Brain microvascular endothelial cell (primary cell): ENCODE data around the gene SCP2D1.

Experiments
- DNase-seq: peaks from one replicate; pipeline ENCODE4 v3.0.0-alpha.2; 2020
- H3K27ac ChIP-seq: fragments of 250-450 bp; sonication (Bioruptor Pico); 2 replicates; pipeline ENCODE4 v1.5.1; 2020; ENCODE audit warnings: mild to moderate bottlenecking, moderate library complexity
- H3K27me3 ChIP-seq: fragments of 250-450 bp; sonication (Bioruptor Pico); replicated peaks from 2 replicates; pipeline ENCODE4 v1.5.1; 2020; ENCODE audit warnings: mild to moderate bottlenecking
- H3K36me3 ChIP-seq: fragments of 250-450 bp; sonication (Bioruptor Pico); replicated peaks from 2 replicates; pipeline ENCODE4 v1.5.1; 2020; ENCODE audit warnings: mild to moderate bottlenecking
- H3K4me3 ChIP-seq: 2 replicates; pipeline ENCODE4 v1.5.1; 2011; ENCODE audit warnings: low read depth, mild to moderate bottlenecking, control low read depth, low read length, moderate library complexity
- in situ Hi-C: cut with HindIII; loops from 2 replicates; pipeline ENCODE4 v1.10.0; 2017; ENCODE audit warnings: low sequenced_read_pairs, low pct_ligation_motif_present
- TF ChIP-seq, protein P1 (sequence below): IDR thresholded peaks from 2 replicates; pipeline ENCODE4 v1.5.1; 2011; ENCODE audit warnings: low read depth, mild to moderate bottlenecking, moderate library complexity, low read length, control low read depth, inconsistent platforms; ENCODE audit errors: missing control alignments

The SCP2D1 gene

GRCh38 chr20:18837718-18838117, 24.1 kb downstream of the SCP2D1 start:
- TF ChIP-seq, protein P1, sequence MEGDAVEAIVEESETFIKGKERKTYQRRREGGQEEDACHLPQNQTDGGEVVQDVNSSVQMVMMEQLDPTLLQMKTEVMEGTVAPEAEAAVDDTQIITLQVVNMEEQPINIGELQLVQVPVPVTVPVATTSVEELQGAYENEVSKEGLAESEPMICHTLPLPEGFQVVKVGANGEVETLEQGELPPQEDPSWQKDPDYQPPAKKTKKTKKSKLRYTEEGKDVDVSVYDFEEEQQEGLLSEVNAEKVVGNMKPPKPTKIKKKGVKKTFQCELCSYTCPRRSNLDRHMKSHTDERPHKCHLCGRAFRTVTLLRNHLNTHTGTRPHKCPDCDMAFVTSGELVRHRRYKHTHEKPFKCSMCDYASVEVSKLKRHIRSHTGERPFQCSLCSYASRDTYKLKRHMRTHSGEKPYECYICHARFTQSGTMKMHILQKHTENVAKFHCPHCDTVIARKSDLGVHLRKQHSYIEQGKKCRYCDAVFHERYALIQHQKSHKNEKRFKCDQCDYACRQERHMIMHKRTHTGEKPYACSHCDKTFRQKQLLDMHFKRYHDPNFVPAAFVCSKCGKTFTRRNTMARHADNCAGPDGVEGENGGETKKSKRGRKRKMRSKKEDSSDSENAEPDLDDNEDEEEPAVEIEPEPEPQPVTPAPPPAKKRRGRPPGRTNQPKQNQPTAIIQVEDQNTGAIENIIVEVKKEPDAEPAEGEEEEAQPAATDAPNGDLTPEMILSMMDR = no peak
- no peak overlapping the region for H3K27ac ChIP-seq
- in situ Hi-C loops = no loop called here

GRCh38 chr20:18839507-18840247, 26.1 kb downstream of the SCP2D1 start:
- TF ChIP-seq, protein P1 = no peak
- Histone ChIP-seq H3K36me3 (no peaks in the 10 kb centered on the region), H3K27ac (no peak overlapping the region), H3K4me3 (no peak overlapping the region), H3K27me3 (no peaks in the 10 kb centered on the region)
- in situ Hi-C loops = no loop called here
- DNase-seq = no peak

More at GRCh38 chr20:18837718-18838117, 24.1 kb downstream of the SCP2D1 start:
- H3K4me3 ChIP-seq = no peak overlapping the region
- no peaks in the 10 kb centered on the region for H3K27me3 ChIP-seq
- DNase-seq = no peak
- no peaks in the 10 kb centered on the region for H3K36me3 ChIP-seq

DNA sequence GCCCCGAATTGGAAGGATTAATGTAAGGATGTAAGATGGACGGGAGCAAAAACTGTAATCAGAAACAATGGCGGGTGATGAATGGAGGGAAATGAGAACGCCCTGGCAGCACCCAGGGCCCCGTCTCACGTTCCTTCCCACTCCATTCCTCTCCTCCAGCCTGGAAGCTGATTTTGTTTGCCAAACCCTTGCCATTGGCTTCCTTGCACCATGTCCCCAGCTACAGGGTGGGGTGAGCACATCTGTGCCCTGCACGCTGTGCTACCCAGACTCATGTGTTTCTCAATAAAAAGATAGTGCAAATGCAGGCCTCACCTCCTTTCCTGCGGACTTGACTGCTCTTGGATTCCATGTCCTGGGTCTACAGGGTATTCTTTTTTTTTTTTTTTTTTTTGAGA, 26.7 kb downstream of the SCP2D1 start:
- H3K27me3 ChIP-seq = no peaks in the 10 kb centered on the region
- H3K27ac ChIP-seq = no peak overlapping the region
- H3K36me3 ChIP-seq = no peaks in the 10 kb centered on the region
- TF ChIP-seq, protein P1 = no peak
- no peak for DNase-seq
- in situ Hi-C loops = no loop called here
- H3K4me3 ChIP-seq = no peak overlapping the region

- no peak for DNase-seq
- in situ Hi-C loops = no loop called here
- no peaks in the 10 kb centered on the region for H3K36me3 ChIP-seq
- no peak overlapping the region for H3K27ac ChIP-seq
- TF ChIP-seq, protein P1 = no peak
- no peaks in the 10 kb centered on the region for H3K27me3 ChIP-seq
- H3K4me3 ChIP-seq = no peak overlapping the region
Measured at GRCh38 chr20:18845017-18845416, 31.4 kb downstream of the SCP2D1 start.

DNA sequence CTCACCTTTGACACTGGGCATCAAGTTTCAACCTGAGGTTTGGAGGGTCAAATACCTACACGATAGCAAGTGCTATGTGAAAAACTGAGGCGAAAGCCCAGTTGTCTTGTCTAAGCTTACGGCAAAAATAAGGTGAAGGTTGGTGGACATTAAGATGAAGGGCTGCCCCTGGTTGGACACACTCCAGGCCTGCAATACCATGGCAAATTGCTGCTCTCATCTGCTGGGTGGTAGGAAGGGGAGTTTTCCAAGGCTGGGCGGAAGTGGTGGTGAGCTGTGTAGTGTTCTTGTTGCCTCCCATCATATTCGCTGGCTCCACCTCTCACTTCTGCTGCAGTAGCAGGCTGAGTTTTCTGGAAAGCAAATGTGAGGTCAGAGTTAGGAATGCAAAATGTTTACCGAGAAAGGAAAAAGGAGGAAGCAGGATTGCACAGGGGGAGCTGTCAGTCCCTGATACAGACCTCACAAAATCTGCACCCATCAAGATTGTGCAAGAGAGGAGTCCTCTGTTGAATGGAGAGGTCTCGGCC, 33.7 kb downstream of the SCP2D1 start:
- no peak for DNase-seq
- H3K27ac ChIP-seq = no peak overlapping the region
- no peaks in the 10 kb centered on the region for H3K36me3 ChIP-seq
- TF ChIP-seq, protein P1 = no peak
- no peaks in the 10 kb centered on the region for H3K27me3 ChIP-seq
- H3K4me3 ChIP-seq = no peak overlapping the region
- in situ Hi-C loops = no loop called here
